Mesendoderm (in vitro differentiated cells): ENCODE measurements around the gene TMEM220.

Experiments
- DNase-seq: peaks from one replicate; pipeline ENCODE4 v3.0.0; 2013
- H2AK5ac ChIP-seq: 2 replicates; pipeline ENCODE4 v1.6.1; 2013; ENCODE audit warnings: low read length, inconsistent platforms
- H2BK120ac ChIP-seq: 2 replicates; pipeline ENCODE4 v1.6.1; 2013; ENCODE audit warnings: low read depth, mild to moderate bottlenecking, low read length, moderate library complexity, mixed read lengths
- H2BK15ac ChIP-seq: replicated peaks from 2 replicates; pipeline ENCODE4 v1.6.1; 2013; ENCODE audit warnings: low read depth, mild to moderate bottlenecking, moderate library complexity
- H2BK5ac ChIP-seq: 2 replicates; pipeline ENCODE4 v1.6.1; 2013; ENCODE audit warnings: low read length, inconsistent platforms
- H3K18ac ChIP-seq: 2 replicates; pipeline ENCODE4 v1.6.1; 2013; ENCODE audit warnings: mild to moderate bottlenecking, low read length, mixed read lengths
- H3K23ac ChIP-seq: one replicate; pipeline ENCODE4 v1.6.1; 2013; ENCODE audit warnings: low read length
- H3K27ac ChIP-seq: 2 replicates; pipeline ENCODE4 v1.5.1; 2013; ENCODE audit warnings: low read depth, mild to moderate bottlenecking, inconsistent platforms, low read length, moderate library complexity
- H3K27me3 ChIP-seq: 2 replicates; pipeline ENCODE4 v1.6.1; 2013; ENCODE audit warnings: low read length, control low read depth, mild to moderate bottlenecking, inconsistent platforms; ENCODE audit not compliant: insufficient read depth, poor library complexity
- H3K36me3 ChIP-seq: 2 replicates; pipeline ENCODE4 v1.6.1; 2013; ENCODE audit warnings: low read length, inconsistent platforms; ENCODE audit not compliant: control insufficient read depth, insufficient read depth
- H3K4ac ChIP-seq: one replicate; pipeline ENCODE4 v1.6.1; 2013; ENCODE audit warnings: low read depth, mild to moderate bottlenecking, low read length, moderate library complexity
- H3K4me1 ChIP-seq: 2 replicates; pipeline ENCODE4 v1.6.1; 2013; ENCODE audit warnings: low read depth, low read length, inconsistent platforms; ENCODE audit not compliant: control insufficient read depth
- H3K4me2 ChIP-seq: 2 replicates; pipeline ENCODE4 v1.6.1; 2013; ENCODE audit warnings: low read length
- H3K4me3 ChIP-seq: 2 replicates; pipeline ENCODE4 v1.5.1; 2013; ENCODE audit warnings: mild to moderate bottlenecking, low read length
- H3K56ac ChIP-seq: one replicate; pipeline ENCODE4 v1.6.1; 2013; ENCODE audit warnings: low read length
- H3K79me1 ChIP-seq: 2 replicates; pipeline ENCODE4 v1.6.1; 2013; ENCODE audit warnings: low read length, inconsistent platforms
- H3K79me2 ChIP-seq: 2 replicates; pipeline ENCODE4 v1.6.1; 2013; ENCODE audit warnings: mild to moderate bottlenecking, low read length; ENCODE audit not compliant: control insufficient read depth, insufficient read depth
- H3K9ac ChIP-seq: 2 replicates; pipeline ENCODE4 v1.6.1; 2013; ENCODE audit warnings: low read length, inconsistent platforms
- H4K5ac ChIP-seq: one replicate; pipeline ENCODE4 v1.6.1; 2013; ENCODE audit warnings: low read length
- H4K8ac ChIP-seq: one replicate; pipeline ENCODE4 v1.6.1; 2013; ENCODE audit warnings: low read depth, mild to moderate bottlenecking, control low read depth, low read length, moderate library complexity
- WGBS: extraction: QIAGEN DNeasy Blood & Tissue Kit; methylation state at CpG from one replicate; pipeline ENCODE4 v1.1.7; 2013; ENCODE audit warnings: low lambda C conversion rate, missing lambda C conversion rate; ENCODE audit not compliant: insufficient coverage; ENCODE audit errors: extremely low coverage; 5-methylcytosine and 5-hydroxymethylcytosine counted together

The TMEM220 gene

GRCh38 chr17:10744501-10745000, 14.7 kb upstream of the TMEM220 start:
- no peak overlapping the region for H3K27ac ChIP-seq
- H3K4me3 ChIP-seq = no peak overlapping the region
- no peaks in the 10 kb centered on the region for H3K79me2 ChIP-seq
- no peak overlapping the region for H3K18ac ChIP-seq
- no peaks in the 10 kb centered on the region for H3K4me1 ChIP-seq
- no peak overlapping the region for H2AK5ac ChIP-seq
- DNase-seq = no peak
- no peak overlapping the region for H3K23ac ChIP-seq
- no peak overlapping the region for H2BK5ac ChIP-seq
- H4K5ac ChIP-seq = no peak overlapping the region
- no peak overlapping the region for H4K8ac ChIP-seq
- no peaks in the 10 kb centered on the region for H3K36me3 ChIP-seq
- no peak overlapping the region for H3K4ac ChIP-seq
- no peaks in the 10 kb centered on the region for H3K79me1 ChIP-seq
- no CpG with 5 or more reads among the region's 7 CpGs for WGBS
- no peak overlapping the region for H2BK120ac ChIP-seq
- no peak overlapping the region for H3K56ac ChIP-seq
- no peak overlapping the region for H3K4me2 ChIP-seq
- no peaks in the 10 kb centered on the region for H3K27me3 ChIP-seq
- no peak overlapping the region for H2BK15ac ChIP-seq
- H3K9ac ChIP-seq = no peak overlapping the region

GRCh38 chr17:10743316-10744009, 13.6 kb upstream of the TMEM220 start:
- H3K27ac ChIP-seq = no peak overlapping the region
- no CpG with 5 or more reads among the region's 8 CpGs for WGBS
- H3K79me1 ChIP-seq = no peaks in the 10 kb centered on the region
- no peak overlapping the region for H3K23ac ChIP-seq
- no peak overlapping the region for H3K4ac ChIP-seq
- DNase-seq = no peak
- no peak overlapping the region for H4K8ac ChIP-seq
- no peak overlapping the region for H2BK120ac ChIP-seq
- no peak overlapping the region for H2BK5ac ChIP-seq
- H3K4me2 ChIP-seq = no peak overlapping the region
- no peaks in the 10 kb centered on the region for H3K4me1 ChIP-seq
- H3K9ac ChIP-seq = no peak overlapping the region
- no peak overlapping the region for H2BK15ac ChIP-seq
- H3K4me3 ChIP-seq = no peak overlapping the region
- no peak overlapping the region for H2AK5ac ChIP-seq
- no peaks in the 10 kb centered on the region for H3K79me2 ChIP-seq
- no peak overlapping the region for H4K5ac ChIP-seq
- no peaks in the 10 kb centered on the region for H3K36me3 ChIP-seq
- H3K18ac ChIP-seq = no peak overlapping the region
- H3K56ac ChIP-seq = no peak overlapping the region
- H3K27me3 ChIP-seq = no peaks in the 10 kb centered on the region

- H3K4me3 ChIP-seq = no peak overlapping the region
- DNase-seq = no peak
- no peaks in the 10 kb centered on the region for H3K36me3 ChIP-seq
- H3K18ac ChIP-seq = no peak overlapping the region
- H3K56ac ChIP-seq = no peak overlapping the region
- no peaks in the 10 kb centered on the region for H3K79me1 ChIP-seq
- no peak overlapping the region for H3K4me2 ChIP-seq
- no CpG with 5 or more reads among the region's 6 CpGs for WGBS
- H4K8ac ChIP-seq = no peak overlapping the region
- no peak overlapping the region for H3K9ac ChIP-seq
- no peaks in the 10 kb centered on the region for H3K27me3 ChIP-seq
- H4K5ac ChIP-seq = no peak overlapping the region
- no peak overlapping the region for H2AK5ac ChIP-seq
- H3K79me2 ChIP-seq = no peaks in the 10 kb centered on the region
- H3K27ac ChIP-seq = no peak overlapping the region
- H2BK15ac ChIP-seq = no peak overlapping the region
- H3K23ac ChIP-seq = no peak overlapping the region
- H3K4me1 ChIP-seq = no peaks in the 10 kb centered on the region
- no peak overlapping the region for H3K4ac ChIP-seq
- no peak overlapping the region for H2BK120ac ChIP-seq
- H2BK5ac ChIP-seq = no peak overlapping the region
Observed at GRCh38 chr17:10742431-10742830, 12.6 kb upstream of the TMEM220 start.

GRCh38 chr17:10741416-10742135, 11.8 kb upstream of the TMEM220 start:
- Histone ChIP-seq H3K4me2 (no peak overlapping the region), H3K18ac (no peak overlapping the region), H3K4me3 (no peak overlapping the region), H3K79me1 (no peaks in the 10 kb centered on the region), H3K36me3 (no peaks in the 10 kb centered on the region), H4K5ac (no peak overlapping the region), H3K4me1 (no peaks in the 10 kb centered on the region), H3K27ac (no peak overlapping the region), H3K4ac (no peak overlapping the region), H2BK5ac (no peak overlapping the region), H3K56ac (no peak overlapping the region), H3K23ac (no peak overlapping the region), H4K8ac (no peak overlapping the region), H2BK120ac (no peak overlapping the region), H2BK15ac (no peak overlapping the region), H3K79me2 (no peaks in the 10 kb centered on the region), H2AK5ac (no peak overlapping the region), H3K27me3 (no peaks in the 10 kb centered on the region), H3K9ac (no peak overlapping the region)
- no CpG with 5 or more reads among the region's 10 CpGs for WGBS
- DNase-seq = no peak

- Histone ChIP-seq H3K79me2 (no peaks in the 10 kb centered on the region), H3K4ac (no peak overlapping the region), H3K4me1 (no peaks in the 10 kb centered on the region), H3K18ac (no peak overlapping the region), H2BK15ac (no peak overlapping the region), H2BK120ac (no peak overlapping the region), H2BK5ac (no peak overlapping the region), H4K5ac (no peak overlapping the region), H3K56ac (no peak overlapping the region), H3K23ac (no peak overlapping the region), H3K79me1 (no peaks in the 10 kb centered on the region), H3K27ac (no peak overlapping the region), H2AK5ac (no peak overlapping the region), H4K8ac (no peak overlapping the region), H3K4me2 (no peak overlapping the region), H3K36me3 (no peaks in the 10 kb centered on the region), H3K9ac (no peak overlapping the region), H3K27me3 (no peaks in the 10 kb centered on the region), H3K4me3 (no peak overlapping the region)
- DNase-seq = no peak
- no CpG with 5 or more reads among the region's 5 CpGs for WGBS
Observed at GRCh38 chr17:10739386-10739785, 9.6 kb upstream of the TMEM220 start.
